Coronary artery (tissue), 2 donors: ENCODE measurements around the gene GTF2E1.
"Not testable (repeated sequence)": the region's sequence is repeated elsewhere in the genome, so short reads cannot be mapped to it uniquely, and the experiment has no call there.

Experiments used
- DNase-seq: peaks from one replicate; pipeline ENCODE4 v3.0.0-alpha.2; 2017; ENCODE audit warnings: low spot score
- H3K27ac ChIP-seq, 2 donors: fragments of 200-600 bp; sonication (generic); one replicate each; pipeline ENCODE4 v1.5.1; 2016 to 2019
- H3K4me3 ChIP-seq: fragments of 200-600 bp; sonication (generic); 2 replicates; pipeline ENCODE4 v1.5.1; 2016; ENCODE audit warnings: mild to moderate bottlenecking, moderate library complexity
- TF ChIP-seq, protein P1 (sequence below): fragments of 200-600 bp; sonication (generic); IDR thresholded peaks from one replicate; pipeline ENCODE4 v1.5.1; 2019; ENCODE audit warnings: antibody characterized with exemption

GTF2E1 gene

DNA sequence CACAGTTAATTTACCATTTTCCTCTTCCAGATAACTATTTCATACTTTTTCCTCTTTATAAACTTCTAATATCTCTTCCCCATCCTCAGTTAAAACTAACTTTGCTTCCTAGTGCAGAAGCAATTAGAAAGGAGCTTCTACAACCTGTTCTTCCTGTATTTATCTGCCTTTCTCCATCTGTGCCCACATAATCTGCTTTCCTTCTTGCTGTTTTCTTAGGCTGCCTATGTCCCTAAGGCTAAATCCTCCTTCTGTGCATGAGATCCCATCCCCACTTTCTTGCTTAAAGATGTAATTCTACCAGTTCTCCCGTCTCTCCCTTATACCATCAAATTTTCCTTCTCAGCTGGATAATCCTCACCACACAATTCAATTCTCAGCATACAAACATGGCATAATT is 32.2 kb upstream of the GTF2E1 start:
- H3K4me3 ChIP-seq = no peak overlapping the region
- TF ChIP-seq, protein P1, sequence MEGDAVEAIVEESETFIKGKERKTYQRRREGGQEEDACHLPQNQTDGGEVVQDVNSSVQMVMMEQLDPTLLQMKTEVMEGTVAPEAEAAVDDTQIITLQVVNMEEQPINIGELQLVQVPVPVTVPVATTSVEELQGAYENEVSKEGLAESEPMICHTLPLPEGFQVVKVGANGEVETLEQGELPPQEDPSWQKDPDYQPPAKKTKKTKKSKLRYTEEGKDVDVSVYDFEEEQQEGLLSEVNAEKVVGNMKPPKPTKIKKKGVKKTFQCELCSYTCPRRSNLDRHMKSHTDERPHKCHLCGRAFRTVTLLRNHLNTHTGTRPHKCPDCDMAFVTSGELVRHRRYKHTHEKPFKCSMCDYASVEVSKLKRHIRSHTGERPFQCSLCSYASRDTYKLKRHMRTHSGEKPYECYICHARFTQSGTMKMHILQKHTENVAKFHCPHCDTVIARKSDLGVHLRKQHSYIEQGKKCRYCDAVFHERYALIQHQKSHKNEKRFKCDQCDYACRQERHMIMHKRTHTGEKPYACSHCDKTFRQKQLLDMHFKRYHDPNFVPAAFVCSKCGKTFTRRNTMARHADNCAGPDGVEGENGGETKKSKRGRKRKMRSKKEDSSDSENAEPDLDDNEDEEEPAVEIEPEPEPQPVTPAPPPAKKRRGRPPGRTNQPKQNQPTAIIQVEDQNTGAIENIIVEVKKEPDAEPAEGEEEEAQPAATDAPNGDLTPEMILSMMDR = no peak
- no peak for DNase-seq
- H3K27ac ChIP-seq = no peak overlapping the region

- TF ChIP-seq, protein P1 = no peak
- H3K4me3 ChIP-seq = no peak overlapping the region
- no peak for DNase-seq
- no peak overlapping the region for H3K27ac ChIP-seq
These were observed 29.3 kb upstream of the GTF2E1 start for GRCh38 chr3:120713262-120713661.

- not testable (repeated sequence) for DNase-seq, H3K27ac ChIP-seq
- peak overlapping the region; percentile 39 for H3K4me3 ChIP-seq
These were observed 23.2 kb upstream of the GTF2E1 start for GRCh38 chr3:120719167-120719834.

DNA sequence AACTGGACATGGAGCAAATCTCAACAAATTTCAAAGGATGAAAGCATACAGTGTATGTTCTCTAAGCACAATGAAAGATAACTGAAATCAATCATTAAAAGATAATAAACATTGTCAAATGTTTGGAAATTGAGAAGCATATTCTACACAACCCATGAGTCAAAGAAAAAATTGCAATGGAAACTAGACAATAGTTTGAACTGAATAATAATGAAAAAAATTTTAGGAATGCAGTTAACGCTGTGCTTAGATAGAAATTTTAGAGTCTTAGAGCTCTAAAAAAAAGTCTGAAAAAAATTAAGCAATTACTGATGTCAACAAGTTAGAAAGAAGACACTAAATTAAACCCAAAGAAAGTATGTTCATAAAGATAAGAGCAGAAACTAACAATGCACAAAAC is 15.8 kb upstream of the GTF2E1 start:
- DNase-seq = no peak
- Histone ChIP-seq H3K27ac (no peak overlapping the region), H3K4me3 (no peak overlapping the region)
- TF ChIP-seq, protein P1 = no peak

DNA sequence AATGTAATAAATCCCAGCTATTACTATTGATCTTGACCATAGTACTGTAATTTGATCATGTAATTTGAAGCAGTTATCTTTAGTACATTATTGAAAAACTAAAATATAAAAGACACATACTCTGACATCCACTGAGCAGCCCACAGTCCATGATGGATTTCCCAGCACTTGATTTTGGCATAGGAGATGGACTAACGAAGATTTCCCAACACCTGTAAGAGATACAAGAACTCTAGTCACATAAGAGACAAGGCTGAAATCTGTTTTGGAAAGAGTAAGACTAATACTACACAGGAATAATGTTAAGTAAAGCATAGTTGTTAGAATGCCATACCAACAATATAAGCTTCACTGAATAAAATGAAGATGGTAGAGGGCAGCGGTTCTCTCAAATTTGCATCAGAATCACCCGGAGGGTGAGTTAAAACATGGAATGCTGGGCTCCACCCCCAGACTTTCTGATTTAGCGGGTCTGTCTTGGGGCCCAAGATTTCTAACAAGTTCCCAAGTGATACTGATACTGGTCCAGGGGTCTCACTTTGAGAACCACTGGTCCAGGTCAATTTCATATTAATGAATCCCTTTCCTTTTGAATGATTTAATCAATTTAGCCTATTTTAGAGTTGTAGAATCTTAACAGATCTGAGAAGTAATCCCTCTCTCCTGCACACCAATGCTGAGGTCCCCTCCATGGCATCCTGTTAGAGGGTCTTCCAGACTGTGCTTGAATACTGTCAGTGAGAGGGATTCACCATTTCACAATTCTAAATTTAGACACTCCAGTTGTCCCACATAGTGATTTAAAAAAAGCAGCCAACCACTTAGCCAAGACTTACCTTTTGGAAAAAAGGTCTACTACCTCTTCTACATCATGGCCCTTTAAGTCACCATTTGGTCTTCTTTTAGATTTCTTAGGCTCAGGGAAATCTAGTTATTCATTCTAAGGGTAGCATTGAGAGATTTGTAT is 11.7 kb upstream of the GTF2E1 start:
- Histone ChIP-seq H3K4me3 (no peak overlapping the region), H3K27ac (no peak overlapping the region)
- no peak for DNase-seq
- TF ChIP-seq, protein P1 = no peak

DNA sequence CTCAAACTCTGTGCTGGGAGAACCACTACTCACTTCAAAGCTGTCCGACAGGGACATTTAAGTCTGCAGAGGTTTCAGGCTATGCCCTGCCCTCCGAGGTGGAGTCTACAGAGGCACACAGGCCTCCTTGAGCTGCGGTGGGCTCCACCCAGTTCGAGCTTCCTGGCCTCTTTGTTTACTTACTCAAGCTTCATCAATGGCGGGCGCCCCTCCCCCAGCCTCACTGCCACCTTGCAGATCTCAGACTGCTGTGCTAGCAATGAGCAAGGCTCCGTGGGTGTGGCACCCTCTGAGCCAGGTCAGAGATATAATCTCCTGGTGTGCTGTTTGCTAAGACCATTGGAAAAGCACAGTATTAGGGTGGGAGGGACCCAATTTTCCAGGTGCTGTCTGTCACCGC is 4.5 kb upstream of the GTF2E1 start:
- H3K4me3 ChIP-seq, DNase-seq, H3K27ac ChIP-seq: not testable (repeated sequence)

DNA sequence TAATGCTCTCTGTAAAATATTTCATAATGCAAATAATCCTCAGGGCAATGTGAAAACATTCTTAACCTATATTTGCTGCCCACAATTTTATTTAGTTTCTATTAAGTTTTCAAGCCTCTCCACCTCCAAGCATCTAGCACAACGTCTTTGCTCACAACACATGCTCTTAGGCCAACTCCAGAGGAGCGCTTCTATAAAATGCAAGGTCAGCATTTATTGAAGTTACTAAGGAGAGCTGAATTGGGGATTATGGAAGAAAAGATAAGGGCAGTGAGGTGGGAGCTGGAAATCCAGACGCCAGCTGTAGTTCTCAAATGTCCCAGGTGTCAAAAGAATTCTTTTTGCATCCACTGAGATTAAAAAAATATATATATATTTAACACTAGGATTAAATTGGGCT is 1.2 kb upstream of the GTF2E1 start:
- peak overlapping the region; percentile 86 for H3K4me3 ChIP-seq
- DNase-seq = no peak
- no peak overlapping the region for H3K27ac ChIP-seq
- TF ChIP-seq, protein P1 = no peak

DNA sequence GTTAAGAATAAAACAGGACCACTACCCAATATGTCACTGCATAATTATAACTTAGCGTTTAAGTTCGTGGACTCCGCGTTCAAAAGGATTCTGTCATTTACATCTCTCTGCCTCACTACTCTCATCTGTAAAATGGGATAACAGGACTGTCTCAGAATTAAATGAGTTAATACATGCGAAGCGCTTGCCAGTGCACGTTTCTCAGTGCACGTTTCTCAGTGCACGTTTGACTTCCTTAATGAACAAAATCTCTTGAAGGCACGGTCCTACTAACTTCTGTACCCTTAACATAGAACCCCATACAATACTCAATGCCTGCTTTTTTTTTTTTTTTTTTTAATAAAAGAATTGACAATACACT is 727 bp upstream of the GTF2E1 start:
- H3K4me3 ChIP-seq = peak overlapping the region; percentile 86
- DNase-seq = no peak
- TF ChIP-seq, protein P1 = no peak

More for the DNA sequence above, 727 bp upstream of the GTF2E1 start:
- peak overlapping the region; percentile 93 to 94 for H3K27ac ChIP-seq
